Activated CD8-positive, alpha-beta T cell treated with anti-CD3 and anti-CD28 coated beads for 36 hours (primary cell): ENCODE measurements around the gene GRAMD1A. TPM values are rescaled to one million over a fixed set of nuclear protein-coding genes. Genes with fewer than 3 reads are reported as not detected.

Source experiments
- ATAC-seq: fragments of 200-7000 bp; cut with Tn5 transposase; one replicate; pipeline ENCODE4 v1.10.0; 2021; ENCODE audit warnings: mild to moderate bottlenecking, moderate library complexity
- CTCF ChIA-PET: fragments of 350-600 bp; sonication (Branson Sonifier 250); formaldehyde crosslinking; loops from one replicate; lab custom pipeline; 2021; ENCODE audit warnings: antibody characterized with exemption; lab: Charles Lee
- POLR2A ChIA-PET: fragments of 350-600 bp; sonication (Branson Sonifier 250); formaldehyde crosslinking; loops from one replicate; lab custom pipeline; 2021; ENCODE audit warnings: antibody characterized with exemption; lab: Charles Lee
- DNase-seq: peaks from one replicate; pipeline ENCODE4 v3.0.0-alpha.2; 2020
- H3K27ac Mint-ChIP-seq: one replicate; pipeline ENCODE4 v1.8.0; 2021; ENCODE audit warnings: mild to moderate bottlenecking, mixed read lengths
- H3K27me3 Mint-ChIP-seq: one replicate; pipeline ENCODE4 v1.8.0; 2021; ENCODE audit warnings: mixed read lengths
- H3K36me3 Mint-ChIP-seq: one replicate; pipeline ENCODE4 v1.8.0; 2021; ENCODE audit warnings: low read depth, mixed read lengths
- H3K4me1 Mint-ChIP-seq: one replicate; pipeline ENCODE4 v1.8.0; 2021; ENCODE audit warnings: low read depth, mixed read lengths
- H3K4me3 Mint-ChIP-seq: one replicate; pipeline ENCODE4 v1.8.0; 2021; ENCODE audit warnings: mild to moderate bottlenecking, moderate library complexity, mixed read lengths
- H3K9me3 Mint-ChIP-seq: one replicate; pipeline ENCODE4 v1.8.0; 2021; ENCODE audit warnings: mixed read lengths
- CTCF ChIP-seq: fragments of 200-600 bp; IDR thresholded peaks from one replicate; pipeline ENCODE4 v1.8.0; 2022; ENCODE audit warnings: antibody characterized with exemption, mild to moderate bottlenecking
- intact Hi-C: fragments of 100-400 bp; cut with micrococcal nuclease; formaldehyde crosslinking; loops from one replicate; pipeline ENCODE4 v1.10.0; 2022
- total RNA-seq, 2 experiments: library from RNA; stranded (reverse); gene quantifications; one replicate each; pipeline ENCODE4 v1.2.3, GENCODE V29; 2021

GRAMD1A gene
- total RNA-seq, 2 experiments from 2014 or later, result 128 to 134 TPM

GRCh38 chr19:35074426-35075201 is 74.5 kb downstream of the GRAMD1A start:
- DNase-seq, result no peak
- Mint-ChIP-seq H3K4me3 (no peak overlapping the region), H3K36me3 (no peaks in the 10 kb centered on the region), H3K9me3 (peaks cover 4% of the 10 kb centered on the region), H3K4me1 (no peaks in the 10 kb centered on the region), H3K27ac (no peak overlapping the region), H3K27me3 (no peaks in the 10 kb centered on the region)
- CTCF ChIA-PET, result interaction anchor here (1.2 kb wide), 2 partner anchors 8 to 30 kb away, joined by 3 read pairs; no protein-coding TSS in a partner anchor
- POLR2A ChIA-PET, result no interaction called here
- no peak for ATAC-seq
- intact Hi-C loops, result no loop called here
- TF ChIP-seq CTCF, result no peak

- Mint-ChIP-seq H3K36me3 (no peaks in the 10 kb centered on the region), H3K4me3 (no peak overlapping the region), H3K9me3 (peaks cover 3% of the 10 kb centered on the region), H3K27me3 (no peaks in the 10 kb centered on the region), H3K4me1 (no peaks in the 10 kb centered on the region), H3K27ac (no peak overlapping the region)
- ChIA-PET CTCF (interaction anchor here (1.2 kb wide), 2 partner anchors 9 to 31 kb away, joined by 3 read pairs; no protein-coding TSS in a partner anchor), POLR2A (no interaction called here)
- no peak for ATAC-seq
- no peak for DNase-seq
- TF ChIP-seq CTCF, result no peak
- intact Hi-C loops, result no loop called here
Measured at GRCh38 chr19:35075202-35076025, 75.3 kb downstream of the GRAMD1A start.

GRCh38 chr19:35076026-35076370 is 75.9 kb downstream of the GRAMD1A start:
- intact Hi-C loops, result no loop called here
- Mint-ChIP-seq H3K9me3 (no peaks in the 10 kb centered on the region), H3K27ac (no peak overlapping the region), H3K36me3 (no peaks in the 10 kb centered on the region), H3K4me3 (no peak overlapping the region), H3K4me1 (no peaks in the 10 kb centered on the region), H3K27me3 (no peaks in the 10 kb centered on the region)
- POLR2A ChIA-PET, result no interaction called here
- CTCF ChIA-PET, result interaction anchor here (1.2 kb wide), 1 partner anchor 10 kb away, joined by 3 read pairs; no protein-coding TSS in a partner anchor
- ATAC-seq, result no peak
- no peak for DNase-seq
- TF ChIP-seq CTCF, result no peak

Other genes starting within 250 kb of the GRAMD1A start
- gene ZNF599, start 227.1 kb upstream of the GRAMD1A start, total RNA-seq, result 1 to 10 TPM; 3.5 to 5.0 TPM
- gene ZNF30, start 73.4 kb upstream of the GRAMD1A start, total RNA-seq, result 1 to 10 TPM; 4.2 to 4.4 TPM
- gene ZNF792, start 36.1 kb upstream of the GRAMD1A start, total RNA-seq, result 1 to 10 TPM; 5.1 to 5.6 TPM
- gene SCN1B, start 30.1 kb downstream of the GRAMD1A start, total RNA-seq, result under 1 TPM; 0.63 to 0.90 TPM
- under 1 TPM in 1 of 2 experiments, not detected in 1; 0.11 TPM for gene HPN, start 41.4 kb downstream of the GRAMD1A start, total RNA-seq
- gene FXYD3, start 115.5 kb downstream of the GRAMD1A start, total RNA-seq, result not detected
- gene LGI4, start 134.7 kb downstream of the GRAMD1A start, total RNA-seq, result under 1 TPM; 0.25 to 0.27 TPM
- gene FXYD1, start 138.5 kb downstream of the GRAMD1A start, total RNA-seq, result 1 to 10 TPM in 1 of 2 experiments, not detected in 1; 1.9 TPM
- gene FXYD7, start 142.9 kb downstream of the GRAMD1A start, total RNA-seq, result under 1 TPM in 1 of 2 experiments, not detected in 1; 0.38 TPM
- 100 to 1,000 TPM; 225 to 241 TPM for gene FXYD5, start 154.4 kb downstream of the GRAMD1A start, total RNA-seq
- not detected for gene FAM187B, start 228.4 kb downstream of the GRAMD1A start, total RNA-seq
- 10 to 100 TPM; 20.0 to 20.6 TPM for gene LSR, start 248.7 kb downstream of the GRAMD1A start, total RNA-seq